LNCaP clone FGC (cell line): Measurements from ENCODE around the gene MB21D2.

ENCODE experiments used
- DNase-seq: peaks from one replicate; pipeline ENCODE4 v3.0.0-alpha.2; 2011; ENCODE audit warnings: low read depth
- H3K4me3 ChIP-seq: 2 replicates; pipeline ENCODE4 v1.5.1; 2011; ENCODE audit warnings: mild to moderate bottlenecking, low read depth, low read length, control low read depth
- CTCF ChIP-seq: IDR thresholded peaks from 2 replicates; pipeline ENCODE4 v1.5.1; 2012; ENCODE audit warnings: mild to moderate bottlenecking; ENCODE audit not compliant: control insufficient read depth, insufficient read depth; ENCODE audit errors: extremely low read depth

The MB21D2 gene

GRCh38 chr3:192841428-192841827 is 76.2 kb downstream of the MB21D2 start:
- TF ChIP-seq CTCF = no peak
- no peak for DNase-seq
- H3K4me3 ChIP-seq = no peak overlapping the region

- no peak overlapping the region for H3K4me3 ChIP-seq
- no peak for TF ChIP-seq CTCF
- no peak for DNase-seq
These were observed 77.4 kb downstream of the MB21D2 start for GRCh38 chr3:192840143-192840836.

- no peak overlapping the region for H3K4me3 ChIP-seq
- DNase-seq = no peak
- no peak for TF ChIP-seq CTCF
These were observed 81.5 kb downstream of the MB21D2 start for GRCh38 chr3:192835818-192836815.

- no peak overlapping the region for H3K4me3 ChIP-seq
- DNase-seq = no peak
- no peak for TF ChIP-seq CTCF
These were observed 83.2 kb downstream of the MB21D2 start for GRCh38 chr3:192834428-192834827.

GRCh38 chr3:192833177-192833890 is 84.3 kb downstream of the MB21D2 start:
- TF ChIP-seq CTCF = no peak
- no peak overlapping the region for H3K4me3 ChIP-seq
- DNase-seq = no peak

GRCh38 chr3:192831801-192832347 is 85.8 kb downstream of the MB21D2 start:
- no peak overlapping the region for H3K4me3 ChIP-seq
- no peak for DNase-seq
- TF ChIP-seq CTCF = no peak
